ENCODE results near the gene LRRTM1.

LRRTM1 gene

DNA sequence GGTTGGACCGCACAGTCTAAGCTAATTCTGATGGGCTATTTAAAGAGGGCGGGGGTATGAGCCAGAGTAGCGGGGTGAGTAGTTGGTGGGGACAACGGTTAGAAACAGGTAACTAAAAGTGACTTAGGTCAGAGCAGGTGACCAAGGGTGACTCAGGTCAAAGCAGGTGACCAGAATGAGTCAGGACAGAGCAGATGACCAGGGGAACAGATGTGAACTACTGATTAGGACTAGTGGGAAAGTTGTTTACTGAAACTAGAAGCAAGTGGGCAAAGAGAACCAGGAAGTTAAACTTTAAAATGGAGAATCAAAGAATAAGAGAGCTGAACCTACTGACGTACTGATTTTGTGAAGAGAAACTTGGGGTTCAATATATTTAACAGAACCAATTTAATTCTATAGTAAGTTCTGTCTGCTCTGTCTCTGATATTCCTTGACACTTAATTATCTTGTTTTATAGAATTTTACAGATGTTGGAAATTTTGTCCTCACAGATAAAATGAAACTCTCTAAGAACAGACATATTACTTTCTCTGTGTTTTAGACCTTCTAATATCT, 7.8 kb upstream of the LRRTM1 start:
- FAIRE-seq (no peak), DNase-seq (ENCODE audit: insufficient read length, low spot score) (no peak)
- TF ChIP-seq PAX5 (IDR thresholded peaks at IDR 0.05; ENCODE audit: insufficient read depth, low read length, severe bottlenecking) = no peak
- no peak for TF ChIP-seq POU2F2 (IDR thresholded peaks at IDR 0.05; ENCODE audit: low read depth, low read length)
- TF ChIP-seq POLR2AphosphoS5 (IDR thresholded peaks at IDR 0.05; ENCODE audit: low read depth, low read length) = no peak
- no peak for TF ChIP-seq TAF1 (IDR thresholded peaks at IDR 0.05; ENCODE audit: low read depth, low read length)
- no peak for TF ChIP-seq POLR2A (IDR thresholded peaks at IDR 0.05; ENCODE audit: low read depth, low read length)
- no peak for TF ChIP-seq SPI1 (IDR thresholded peaks at IDR 0.05; ENCODE audit: low read depth, low read length)

GRCh38 chr2:80311304-80311703, 6.8 kb upstream of the LRRTM1 start:
- no peak for FAIRE-seq
- no peak for TF ChIP-seq POLR2A (IDR thresholded peaks at IDR 0.05; ENCODE audit: low read depth, low read length)
- no peak for TF ChIP-seq TAF1 (IDR thresholded peaks at IDR 0.05; ENCODE audit: low read depth, low read length)
- TF ChIP-seq PAX5 (IDR thresholded peaks at IDR 0.05; ENCODE audit: insufficient read depth, low read length, severe bottlenecking) = no peak
- TF ChIP-seq POU2F2 (IDR thresholded peaks at IDR 0.05; ENCODE audit: low read depth, low read length) = no peak
- no peak for TF ChIP-seq SPI1 (IDR thresholded peaks at IDR 0.05; ENCODE audit: low read depth, low read length)
- no peak for TF ChIP-seq POLR2AphosphoS5 (IDR thresholded peaks at IDR 0.05; ENCODE audit: low read depth, low read length)
- DNase-seq (ENCODE audit: insufficient read length, low spot score) = no peak

DNA sequence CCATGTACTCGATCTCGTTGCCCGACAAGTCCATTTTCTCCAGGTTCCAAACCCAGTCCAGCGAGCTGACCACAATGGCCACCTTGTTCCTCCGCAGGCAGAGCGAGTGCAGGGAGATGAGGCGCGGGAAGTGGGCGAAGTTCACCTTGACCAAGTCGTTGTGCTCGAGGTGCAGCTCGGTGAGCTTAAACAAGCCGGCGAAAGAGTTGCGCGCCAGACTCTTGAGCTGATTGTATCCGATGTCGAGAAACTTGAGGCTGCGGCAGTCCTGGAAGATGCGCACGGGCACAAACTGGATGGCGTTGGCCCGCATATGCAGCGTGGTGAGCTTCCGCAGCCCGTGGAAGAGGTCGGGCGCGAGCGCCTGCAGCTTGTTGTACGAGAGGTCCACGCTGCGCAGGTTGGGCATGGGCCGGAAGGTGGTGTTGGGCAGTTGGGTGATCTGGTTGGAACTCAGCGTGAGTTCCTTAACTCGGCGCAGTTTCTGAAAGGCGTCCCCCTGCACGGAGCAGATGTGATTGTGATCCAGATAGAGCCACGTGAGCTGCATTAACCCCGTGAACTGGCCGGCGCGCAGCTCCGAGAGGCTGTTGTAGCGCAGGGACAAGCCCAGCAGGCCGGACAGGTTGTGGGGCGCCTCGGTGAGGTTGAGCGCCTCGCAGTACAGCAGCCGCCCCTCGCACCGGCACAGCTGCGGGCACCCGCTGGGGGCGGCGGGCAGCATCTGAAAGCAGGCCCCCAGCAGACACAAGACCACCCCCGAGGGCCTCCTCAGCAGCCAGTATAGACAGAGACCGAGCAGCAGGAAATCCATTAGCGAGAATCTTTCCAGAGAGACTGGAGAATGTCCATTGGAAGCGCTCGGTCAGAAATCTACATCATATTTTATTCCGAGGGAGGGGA, 1.3 kb downstream of the LRRTM1 start:
- TF ChIP-seq POLR2A (IDR thresholded peaks at IDR 0.05; ENCODE audit: low read depth, low read length) (no peak), POLR2AphosphoS5 (IDR thresholded peaks at IDR 0.05; ENCODE audit: low read depth, low read length) (no peak), TAF1 (IDR thresholded peaks at IDR 0.05; ENCODE audit: low read depth, low read length) (no peak), PAX5 (IDR thresholded peaks at IDR 0.05; ENCODE audit: insufficient read depth, low read length, severe bottlenecking) (no peak), POU2F2 (IDR thresholded peaks at IDR 0.05; ENCODE audit: low read depth, low read length) (no peak), SPI1 (IDR thresholded peaks at IDR 0.05; ENCODE audit: low read depth, low read length) (no peak)

DNA sequence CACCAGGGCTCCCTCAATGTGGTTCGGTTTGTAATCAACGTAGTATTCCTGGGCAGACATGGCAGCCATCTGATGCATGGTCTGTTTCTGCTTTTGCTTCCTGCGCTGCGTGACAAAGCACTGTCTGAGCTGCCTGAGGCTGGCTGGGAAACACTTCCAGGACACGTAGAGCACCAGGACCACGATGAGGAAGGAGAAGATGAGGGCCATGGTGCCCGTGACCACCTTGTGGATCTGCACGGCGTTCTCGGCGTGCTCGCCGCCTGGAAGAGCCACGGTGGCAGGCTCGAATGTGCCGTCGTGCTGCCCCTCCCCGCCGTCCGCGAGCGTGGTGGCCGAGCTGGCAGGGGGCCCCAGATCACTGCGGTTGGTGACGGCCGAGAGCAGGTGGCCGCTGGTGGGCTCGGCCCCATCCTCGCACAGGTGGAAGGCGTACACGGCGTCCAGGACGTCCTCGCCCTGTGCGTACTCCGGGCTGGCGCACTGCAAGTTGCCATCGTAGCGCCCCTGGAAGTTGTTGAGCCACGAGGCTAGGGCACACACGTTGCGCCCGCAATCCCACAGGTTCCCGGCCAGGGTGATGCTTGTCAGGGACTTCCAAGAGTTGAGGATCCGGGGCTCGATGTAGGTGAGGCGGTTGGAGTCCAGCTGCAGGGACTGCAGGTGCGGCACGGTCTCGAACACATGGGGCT, 2.1 kb downstream of the LRRTM1 start:
- no peak for TF ChIP-seq POU2F2 (IDR thresholded peaks at IDR 0.05; ENCODE audit: low read depth, low read length)
- no peak for TF ChIP-seq TAF1 (IDR thresholded peaks at IDR 0.05; ENCODE audit: low read depth, low read length)
- no peak for TF ChIP-seq POLR2A (IDR thresholded peaks at IDR 0.05; ENCODE audit: low read depth, low read length)
- no peak for TF ChIP-seq POLR2AphosphoS5 (IDR thresholded peaks at IDR 0.05; ENCODE audit: low read depth, low read length)
- no peak for TF ChIP-seq SPI1 (IDR thresholded peaks at IDR 0.05; ENCODE audit: low read depth, low read length)
- no peak for TF ChIP-seq PAX5 (IDR thresholded peaks at IDR 0.05; ENCODE audit: insufficient read depth, low read length, severe bottlenecking)
- FAIRE-seq (no peak), DNase-seq (ENCODE audit: insufficient read length, low spot score) (no peak)

More for the DNA sequence above, 1.3 kb downstream of the LRRTM1 start:
- FAIRE-seq = no peak
- no peak for DNase-seq (ENCODE audit: insufficient read length, low spot score)

GRCh38 chr2:80302001-80302313, 2.6 kb downstream of the LRRTM1 start:
- TF ChIP-seq POU2F2 (IDR thresholded peaks at IDR 0.05; ENCODE audit: low read depth, low read length) = no peak
- no peak for TF ChIP-seq TAF1 (IDR thresholded peaks at IDR 0.05; ENCODE audit: low read depth, low read length)
- no peak for TF ChIP-seq POLR2AphosphoS5 (IDR thresholded peaks at IDR 0.05; ENCODE audit: low read depth, low read length)
- TF ChIP-seq PAX5 (IDR thresholded peaks at IDR 0.05; ENCODE audit: insufficient read depth, low read length, severe bottlenecking) = no peak
- no peak for TF ChIP-seq SPI1 (IDR thresholded peaks at IDR 0.05; ENCODE audit: low read depth, low read length)
- TF ChIP-seq POLR2A (IDR thresholded peaks at IDR 0.05; ENCODE audit: low read depth, low read length) = no peak
- no peak for FAIRE-seq
- DNase-seq (ENCODE audit: insufficient read length, low spot score) = no peak

GRCh38 chr2:80300954-80301353, 3.6 kb downstream of the LRRTM1 start:
- FAIRE-seq (no peak), DNase-seq (ENCODE audit: insufficient read length, low spot score) (no peak)
- TF ChIP-seq TAF1 (IDR thresholded peaks at IDR 0.05; ENCODE audit: low read depth, low read length) = no peak
- TF ChIP-seq SPI1 (IDR thresholded peaks at IDR 0.05; ENCODE audit: low read depth, low read length) = no peak
- no peak for TF ChIP-seq POLR2AphosphoS5 (IDR thresholded peaks at IDR 0.05; ENCODE audit: low read depth, low read length)
- no peak for TF ChIP-seq PAX5 (IDR thresholded peaks at IDR 0.05; ENCODE audit: insufficient read depth, low read length, severe bottlenecking)
- TF ChIP-seq POLR2A (IDR thresholded peaks at IDR 0.05; ENCODE audit: low read depth, low read length) = no peak
- no peak for TF ChIP-seq POU2F2 (IDR thresholded peaks at IDR 0.05; ENCODE audit: low read depth, low read length)

GRCh38 chr2:80300346-80300745, 4.2 kb downstream of the LRRTM1 start:
- TF ChIP-seq POLR2AphosphoS5 (IDR thresholded peaks at IDR 0.05; ENCODE audit: low read depth, low read length) (no peak), SPI1 (IDR thresholded peaks at IDR 0.05; ENCODE audit: low read depth, low read length) (no peak), POLR2A (IDR thresholded peaks at IDR 0.05; ENCODE audit: low read depth, low read length) (no peak), POU2F2 (IDR thresholded peaks at IDR 0.05; ENCODE audit: low read depth, low read length) (no peak), TAF1 (IDR thresholded peaks at IDR 0.05; ENCODE audit: low read depth, low read length) (no peak), PAX5 (IDR thresholded peaks at IDR 0.05; ENCODE audit: insufficient read depth, low read length, severe bottlenecking) (no peak)
- no peak for FAIRE-seq
- no peak for DNase-seq (ENCODE audit: insufficient read length, low spot score)

- TF ChIP-seq POU2F2 (IDR thresholded peaks at IDR 0.05; ENCODE audit: low read depth, low read length) = no peak
- no peak for TF ChIP-seq PAX5 (IDR thresholded peaks at IDR 0.05; ENCODE audit: insufficient read depth, low read length, severe bottlenecking)
- no peak for TF ChIP-seq POLR2A (IDR thresholded peaks at IDR 0.05; ENCODE audit: low read depth, low read length)
- TF ChIP-seq SPI1 (IDR thresholded peaks at IDR 0.05; ENCODE audit: low read depth, low read length) = no peak
- no peak for TF ChIP-seq POLR2AphosphoS5 (IDR thresholded peaks at IDR 0.05; ENCODE audit: low read depth, low read length)
- no peak for TF ChIP-seq TAF1 (IDR thresholded peaks at IDR 0.05; ENCODE audit: low read depth, low read length)
- no peak for FAIRE-seq
- no peak for DNase-seq (ENCODE audit: insufficient read length, low spot score)
These were observed 4.9 kb downstream of the LRRTM1 start for GRCh38 chr2:80299661-80300060.

DNA sequence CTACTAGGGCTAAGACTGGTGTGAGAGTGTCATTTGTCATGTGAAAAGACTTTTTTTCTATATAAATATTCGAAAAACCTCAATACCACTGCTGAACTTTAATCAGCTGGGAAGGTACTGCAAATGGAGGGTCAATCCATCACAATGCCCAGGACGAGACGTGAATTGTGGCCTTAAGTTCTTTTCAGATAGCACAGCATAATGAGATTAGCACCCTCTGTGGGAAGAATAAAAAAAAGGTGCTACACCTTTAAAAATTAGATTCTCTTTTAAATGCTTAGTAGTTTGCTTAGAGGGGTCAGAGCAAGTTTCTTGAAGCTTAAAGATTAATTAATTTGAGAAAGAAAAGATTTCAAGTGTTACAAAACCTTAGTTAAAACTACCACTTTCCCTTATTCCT, 5.6 kb downstream of the LRRTM1 start:
- FAIRE-seq = no peak
- no peak for DNase-seq (ENCODE audit: insufficient read length, low spot score)
- TF ChIP-seq POU2F2 (IDR thresholded peaks at IDR 0.05; ENCODE audit: low read depth, low read length) (no peak), POLR2A (IDR thresholded peaks at IDR 0.05; ENCODE audit: low read depth, low read length) (no peak), SPI1 (IDR thresholded peaks at IDR 0.05; ENCODE audit: low read depth, low read length) (no peak), POLR2AphosphoS5 (IDR thresholded peaks at IDR 0.05; ENCODE audit: low read depth, low read length) (no peak), PAX5 (IDR thresholded peaks at IDR 0.05; ENCODE audit: insufficient read depth, low read length, severe bottlenecking) (no peak)

Measured in GM12891 (cell line).